SIG-M5 treated with dmso at 0.1 percent for 504 hours (cell line): ENCODE results near the gene DNM1.

Experiments used
- DNase-seq: peaks from one replicate; lab custom pipeline; 2025; ENCODE audit not compliant: unreplicated experiment; lab: John Stamatoyannopoulos, UW

DNM1 gene

GRCh38 chr9:128304136-128304970, 101.2 kb downstream of the DNM1 start:
- DNase-seq, result no peak
